MM.1S (cell line): ENCODE data around the gene SLC39A8.

ENCODE experiments used
- CTCF ChIP-seq: fragments of 300-600 bp; sonication (generic); IDR thresholded peaks from 2 replicates; pipeline ENCODE4 v1.5.1; 2016; ENCODE audit warnings: antibody characterized with exemption, low read length, mixed read lengths
- EZH2 ChIP-seq: fragments of 300-600 bp; sonication (generic); optimal IDR thresholded peaks from 2 replicates; pipeline ENCODE3; 2017; ENCODE audit warnings: low read depth, mild to moderate bottlenecking, antibody characterized with exemption, low read length, mixed read lengths
- EZH2phosphoT487 ChIP-seq: fragments of 300-600 bp; sonication (generic); IDR thresholded peaks from 2 replicates; pipeline ENCODE4 v1.6.1; 2018; ENCODE audit warnings: antibody characterized with exemption, low read length

GRCh38 chr4:102295153-102295862 lies 50.0 kb downstream of the SLC39A8 start:
- TF ChIP-seq CTCF (no peak), EZH2 (no peak), EZH2phosphoT487 (no peak)
